PFSK-1 (cell line): ENCODE measurements around the gene FAM149A.

Experiments used
- POLR2AphosphoS5 ChIP-seq: IDR thresholded peaks from 2 replicates; pipeline ENCODE4 v1.6.1; 2012; ENCODE audit warnings: low read depth, mild to moderate bottlenecking, control low read depth, low read length, moderate library complexity
- SIN3A ChIP-seq: IDR thresholded peaks from 2 replicates; pipeline ENCODE4 v1.6.1; 2012; ENCODE audit warnings: mild to moderate bottlenecking, low read length, moderate library complexity, borderline replicate concordance; ENCODE audit not compliant: insufficient read depth
- TAF1 ChIP-seq: IDR thresholded peaks from 2 replicates; pipeline ENCODE4 v1.6.1; 2012; ENCODE audit warnings: low read length, control low read depth, borderline replicate concordance; ENCODE audit not compliant: insufficient read depth

GRCh38 chr4:186201535-186202230, 97.2 kb downstream of the FAM149A start:
- TF ChIP-seq POLR2AphosphoS5 (no peak), SIN3A (no peak), TAF1 (no peak)
